GOT3 (cell line): ENCODE data around the gene TSHZ1.

Experiments
- DNase-seq: peaks from one replicate; lab custom pipeline; 2025; ENCODE audit warnings: mixed read lengths; lab: John Stamatoyannopoulos, UW

The TSHZ1 gene, protein sequence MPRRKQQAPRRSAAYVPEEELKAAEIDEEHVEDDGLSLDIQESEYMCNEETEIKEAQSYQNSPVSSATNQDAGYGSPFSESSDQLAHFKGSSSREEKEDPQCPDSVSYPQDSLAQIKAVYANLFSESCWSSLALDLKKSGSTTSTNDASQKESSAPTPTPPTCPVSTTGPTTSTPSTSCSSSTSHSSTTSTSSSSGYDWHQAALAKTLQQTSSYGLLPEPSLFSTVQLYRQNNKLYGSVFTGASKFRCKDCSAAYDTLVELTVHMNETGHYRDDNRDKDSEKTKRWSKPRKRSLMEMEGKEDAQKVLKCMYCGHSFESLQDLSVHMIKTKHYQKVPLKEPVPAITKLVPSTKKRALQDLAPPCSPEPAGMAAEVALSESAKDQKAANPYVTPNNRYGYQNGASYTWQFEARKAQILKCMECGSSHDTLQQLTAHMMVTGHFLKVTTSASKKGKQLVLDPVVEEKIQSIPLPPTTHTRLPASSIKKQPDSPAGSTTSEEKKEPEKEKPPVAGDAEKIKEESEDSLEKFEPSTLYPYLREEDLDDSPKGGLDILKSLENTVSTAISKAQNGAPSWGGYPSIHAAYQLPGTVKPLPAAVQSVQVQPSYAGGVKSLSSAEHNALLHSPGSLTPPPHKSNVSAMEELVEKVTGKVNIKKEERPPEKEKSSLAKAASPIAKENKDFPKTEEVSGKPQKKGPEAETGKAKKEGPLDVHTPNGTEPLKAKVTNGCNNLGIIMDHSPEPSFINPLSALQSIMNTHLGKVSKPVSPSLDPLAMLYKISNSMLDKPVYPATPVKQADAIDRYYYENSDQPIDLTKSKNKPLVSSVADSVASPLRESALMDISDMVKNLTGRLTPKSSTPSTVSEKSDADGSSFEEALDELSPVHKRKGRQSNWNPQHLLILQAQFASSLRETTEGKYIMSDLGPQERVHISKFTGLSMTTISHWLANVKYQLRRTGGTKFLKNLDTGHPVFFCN (N-terminal part only)

DNA sequence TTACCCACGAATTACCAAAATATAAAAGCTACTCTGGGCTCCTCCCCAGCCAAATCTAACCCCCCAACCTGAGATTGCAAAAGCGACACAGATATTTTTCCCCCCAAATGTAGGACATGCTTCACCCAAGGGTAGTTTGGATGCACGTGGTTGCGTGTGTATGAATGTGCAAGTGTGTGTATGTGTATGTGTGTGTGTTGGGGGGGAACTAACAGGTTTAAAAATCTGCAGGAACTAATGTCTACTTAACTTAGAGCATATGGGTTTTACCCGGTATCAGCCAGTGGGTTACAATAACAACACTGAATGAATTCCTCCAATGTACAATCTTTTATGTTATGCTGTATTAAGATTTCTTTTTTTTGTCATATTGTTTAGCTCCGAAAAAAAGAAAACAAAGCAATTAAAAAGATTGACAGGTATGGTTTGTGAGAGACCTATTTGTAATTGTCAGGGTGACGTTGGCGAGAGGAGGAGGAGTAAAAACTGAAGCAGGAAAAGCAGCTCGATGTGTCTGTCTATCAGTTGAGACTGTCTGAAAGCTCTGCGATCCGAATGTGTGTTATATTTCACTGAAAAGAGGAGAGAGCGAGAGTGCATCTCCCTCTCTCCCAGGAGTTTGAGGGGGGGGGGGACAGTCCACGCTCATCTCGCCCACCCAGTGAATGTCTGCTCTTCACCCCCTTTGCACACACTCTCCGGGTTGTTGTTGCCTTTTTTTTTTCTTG is at the start of gene TSHZ1:
Gene TSHZ1 (plus strand): TSS at position 524 of the 728 bp plus-strand sequence. CDS start 1,080 bp downstream, outside the sequence.
- DNase-seq = no peak

- no peak for DNase-seq
These were observed 49.2 kb upstream of the TSHZ1 start for GRCh38 chr18:75161256-75162028.

GRCh38 chr18:75162467-75162866 is 48.1 kb upstream of the TSHZ1 start:
- no peak for DNase-seq

DNA sequence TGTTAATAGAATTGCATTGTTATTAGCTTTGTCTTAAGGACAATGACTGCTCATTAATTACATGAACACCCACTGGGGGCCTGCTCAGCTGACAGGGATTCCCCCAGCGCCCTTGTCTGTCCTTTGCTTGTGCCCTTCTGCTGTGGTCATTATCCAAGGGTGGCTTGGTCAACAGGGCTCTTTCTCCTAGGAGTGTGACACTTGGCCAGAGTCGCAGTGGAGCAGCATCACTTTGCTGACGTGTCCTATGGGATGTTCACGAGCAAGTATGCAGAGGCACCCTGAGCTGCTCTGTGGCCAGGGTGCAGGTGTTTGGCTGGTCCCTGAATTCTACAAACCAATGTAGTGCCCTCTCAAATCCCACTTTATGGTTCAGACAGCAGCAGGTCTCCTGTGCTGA is 47.6 kb upstream of the TSHZ1 start:
- no peak for DNase-seq

DNA sequence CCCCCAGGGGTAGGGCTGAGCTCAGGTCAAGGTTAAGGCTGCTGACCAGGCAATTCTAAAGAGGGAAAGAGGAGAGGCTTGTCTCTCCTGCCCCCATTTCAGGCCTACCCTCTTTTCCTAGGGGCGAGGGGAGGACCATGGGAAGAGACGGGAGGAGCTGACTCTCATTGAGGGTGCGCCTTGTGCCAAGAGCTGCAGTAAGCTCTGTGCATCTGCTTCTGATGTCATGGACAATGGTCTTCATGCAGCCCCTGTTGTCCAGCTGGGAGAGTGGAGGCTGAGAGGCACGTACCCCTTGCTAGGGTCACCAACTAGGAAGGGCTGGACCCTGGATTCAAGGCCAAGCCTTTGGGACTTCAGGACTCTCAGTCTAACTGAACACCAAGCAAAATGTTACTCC is 46.9 kb upstream of the TSHZ1 start:
- no peak for DNase-seq

- DNase-seq = no peak
These were observed 46.1 kb upstream of the TSHZ1 start for GRCh38 chr18:75164479-75164878.

- DNase-seq = no peak
These were observed 44.7 kb upstream of the TSHZ1 start for GRCh38 chr18:75165926-75166325.

- DNase-seq = no peak
These were observed 43.5 kb upstream of the TSHZ1 start for GRCh38 chr18:75167137-75167536.

- no peak for DNase-seq
These were observed 42.6 kb upstream of the TSHZ1 start for GRCh38 chr18:75167759-75168618.

DNA sequence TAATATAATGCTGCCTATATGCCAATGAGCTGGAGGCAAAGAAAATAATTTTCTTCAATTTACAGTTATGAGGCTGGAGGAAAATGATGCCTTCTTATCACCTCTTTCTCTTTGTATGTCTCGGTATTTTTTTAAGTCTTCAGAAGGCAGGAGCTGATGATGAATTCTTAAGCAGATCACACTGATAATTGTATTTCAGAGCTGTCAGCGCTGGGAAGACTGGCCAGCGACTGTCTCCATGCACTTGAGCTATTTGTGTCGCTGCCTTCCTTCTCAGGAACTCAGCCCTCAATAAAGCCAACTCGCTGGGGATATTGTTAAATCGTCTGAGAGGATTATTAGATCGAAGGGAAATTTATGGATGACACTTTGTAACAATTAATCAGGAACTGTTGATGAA is 42.0 kb upstream of the TSHZ1 start:
- no peak for DNase-seq

DNA sequence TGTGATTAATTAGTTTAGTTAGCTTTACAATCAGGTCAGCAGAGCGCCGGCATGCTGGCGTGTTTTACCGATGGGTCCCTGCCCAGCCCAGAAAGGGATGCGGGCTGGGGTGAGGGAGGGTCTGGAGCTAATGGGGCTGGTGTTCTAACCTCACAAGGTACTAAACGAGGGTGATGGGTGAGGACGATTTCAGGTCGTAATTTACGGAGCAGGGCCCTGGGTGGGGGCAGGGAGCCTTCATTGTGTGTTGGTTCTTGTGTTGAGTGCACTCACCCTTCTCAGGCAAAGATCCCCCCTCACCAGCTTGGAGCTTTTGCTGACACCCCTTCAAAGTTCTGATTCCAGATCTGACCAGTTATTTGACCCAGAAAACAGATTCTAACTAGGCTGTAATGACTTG is 41.2 kb upstream of the TSHZ1 start:
- no peak for DNase-seq

- no peak for DNase-seq
These were observed 40.4 kb upstream of the TSHZ1 start for GRCh38 chr18:75170022-75170789.

DNA sequence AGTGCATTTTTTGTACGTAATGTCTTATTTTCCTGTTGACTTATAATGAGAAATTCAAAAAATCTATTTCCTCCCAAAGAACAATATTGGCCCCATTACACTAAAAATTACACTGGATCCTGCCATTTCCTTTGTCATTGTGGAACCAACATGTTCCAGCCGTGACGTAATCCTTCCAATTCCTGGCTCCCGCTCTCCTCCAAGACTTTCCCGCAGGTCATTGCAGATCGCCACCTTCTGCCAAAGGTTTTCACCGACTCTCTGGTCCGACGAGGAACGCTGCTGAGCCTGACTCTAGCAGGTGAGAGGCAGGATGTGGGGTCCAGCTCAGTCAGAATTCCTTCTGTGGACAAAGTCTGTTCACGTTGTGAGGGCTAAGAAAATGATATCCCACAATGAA is 39.7 kb upstream of the TSHZ1 start:
- no peak for DNase-seq

DNA sequence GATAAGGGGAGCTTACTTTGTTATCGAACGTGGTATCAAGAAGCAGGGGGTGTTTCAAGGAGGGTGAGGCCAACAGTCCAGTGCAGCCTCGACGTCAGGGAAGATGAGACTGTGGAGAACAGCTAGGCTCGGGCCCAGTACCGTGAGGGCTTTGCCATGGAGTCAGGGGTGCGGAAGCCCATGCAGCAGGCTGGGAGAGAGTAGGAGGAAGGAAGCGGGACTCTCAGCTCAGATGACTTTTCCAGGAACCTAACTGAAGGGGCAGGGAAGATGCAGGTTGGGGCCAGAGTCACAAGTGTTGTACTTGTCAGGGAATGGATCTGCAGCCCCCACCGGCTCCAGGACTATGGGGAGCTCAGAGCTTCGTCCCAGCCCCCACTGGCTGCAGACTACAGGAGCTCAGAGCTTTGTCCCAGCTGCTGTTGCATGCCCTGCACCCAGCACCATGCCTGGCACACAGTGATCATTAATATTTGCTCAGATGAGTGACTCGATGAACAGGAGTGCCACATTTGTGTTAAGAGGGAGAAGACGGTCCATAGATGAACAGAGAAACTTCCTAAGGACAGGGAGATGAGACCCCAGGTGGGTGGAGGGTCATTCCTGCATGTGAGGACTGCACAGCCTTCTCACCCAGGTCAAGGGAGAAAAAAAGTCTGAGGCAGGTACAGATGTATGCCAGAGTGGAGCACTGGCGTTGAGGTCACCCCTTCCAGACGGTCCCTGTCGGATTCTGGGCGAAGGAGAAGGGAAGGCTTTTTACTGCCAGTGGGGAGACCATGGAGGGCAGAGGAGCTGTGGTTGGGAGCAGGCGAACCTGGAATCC is 38.1 kb upstream of the TSHZ1 start:
- DNase-seq = no peak

GRCh38 chr18:75173125-75173432 is 37.5 kb upstream of the TSHZ1 start:
- no peak for DNase-seq

- no peak for DNase-seq
These were observed 36.9 kb upstream of the TSHZ1 start for GRCh38 chr18:75173738-75174137.

- no peak for DNase-seq
These were observed 33.7 kb upstream of the TSHZ1 start for GRCh38 chr18:75176849-75177248.

GRCh38 chr18:75178376-75178775 is 32.2 kb upstream of the TSHZ1 start:
- DNase-seq = no peak
